Measurements from ENCODE around the gene XPNPEP2.

The XPNPEP2 gene

DNA sequence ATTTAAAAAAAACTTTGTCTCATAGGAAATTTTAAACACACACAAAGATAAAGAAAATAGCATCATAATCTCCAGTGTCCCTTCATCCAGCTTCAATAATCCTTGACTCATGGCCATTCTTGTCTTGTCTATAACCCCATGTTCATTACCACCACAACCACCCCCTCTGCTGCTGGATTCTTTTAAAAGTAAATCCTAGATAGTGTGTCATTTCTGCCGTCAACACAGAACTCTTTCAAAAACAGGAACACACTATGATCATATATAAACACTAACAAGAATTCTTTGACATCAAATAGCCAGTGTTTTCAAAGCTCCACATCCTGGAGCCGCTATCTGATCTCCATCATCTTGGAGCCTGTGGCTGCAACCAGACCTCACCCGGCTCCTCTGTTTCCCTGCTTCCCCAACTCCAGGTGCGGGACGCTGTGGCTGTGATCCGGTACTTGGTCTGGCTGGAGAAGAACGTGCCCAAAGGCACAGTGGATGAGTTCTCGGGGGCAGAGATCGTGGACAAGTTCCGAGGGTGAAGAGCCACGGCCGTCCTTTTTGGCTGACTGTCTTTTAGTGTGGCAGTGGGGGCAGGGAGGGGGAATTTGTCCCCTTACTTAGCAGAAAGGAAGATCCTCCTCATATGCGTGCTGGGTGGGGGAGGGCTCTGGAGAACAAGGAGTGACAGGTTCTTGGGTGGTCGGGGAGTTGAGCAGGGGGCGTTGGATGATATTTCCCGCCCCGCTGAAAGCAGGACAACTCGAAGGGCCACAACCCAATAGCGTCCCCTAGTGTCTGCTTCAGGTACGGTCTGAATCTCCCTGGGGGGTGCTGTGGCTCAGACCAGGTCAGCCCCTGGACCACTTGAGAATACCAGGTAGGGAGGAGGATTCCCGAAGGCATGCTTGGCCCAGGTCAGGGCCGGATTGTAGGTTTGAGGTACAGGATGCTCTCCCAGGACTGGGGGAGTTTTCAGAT lies 15.6 kb downstream of the XPNPEP2 start:
- no peak for DNase-seq

DNA sequence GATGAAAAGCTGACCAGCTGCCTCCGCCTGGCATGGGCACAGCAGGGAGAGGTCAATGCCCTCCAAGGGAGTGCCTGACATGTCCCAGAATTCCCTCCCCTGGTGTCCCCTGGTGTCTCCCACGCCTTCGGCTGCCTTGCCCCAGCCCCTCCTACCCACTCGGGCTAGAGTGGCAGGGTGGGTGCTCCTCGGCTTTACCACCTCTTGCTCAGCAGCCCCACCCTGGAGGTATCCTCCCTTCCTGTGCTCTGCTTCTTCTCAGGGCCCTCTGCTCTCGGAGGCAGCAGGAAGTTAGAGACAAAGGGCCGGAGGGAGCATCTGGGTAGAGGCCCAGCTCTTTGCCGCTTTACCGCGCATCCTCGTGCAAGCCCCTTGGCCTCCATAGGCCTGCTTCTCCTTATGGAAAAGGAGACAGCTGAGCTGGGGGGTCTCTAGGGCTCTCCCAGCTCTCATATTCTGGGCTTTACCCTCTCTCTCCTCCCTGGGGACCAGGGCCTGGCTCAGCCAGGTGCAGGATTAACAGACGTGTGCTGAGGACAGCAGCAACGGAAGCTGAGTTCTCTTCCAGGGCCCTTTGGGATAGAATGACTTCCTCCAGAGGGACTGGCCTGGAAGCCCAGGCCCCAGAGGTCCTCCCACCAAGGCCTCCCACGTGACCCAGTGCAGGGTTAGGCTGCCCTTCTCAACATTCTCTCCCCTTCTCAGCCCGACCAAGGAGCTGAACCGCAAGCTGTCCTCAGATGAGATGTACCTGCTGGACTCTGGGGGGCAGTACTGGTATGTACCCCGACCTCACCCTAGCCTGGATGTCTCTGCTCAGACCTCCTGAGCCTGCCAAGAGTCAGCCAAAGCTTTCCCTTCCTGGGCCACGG lies 17.2 kb downstream of the XPNPEP2 start:
- DNase-seq, result no peak

DNA sequence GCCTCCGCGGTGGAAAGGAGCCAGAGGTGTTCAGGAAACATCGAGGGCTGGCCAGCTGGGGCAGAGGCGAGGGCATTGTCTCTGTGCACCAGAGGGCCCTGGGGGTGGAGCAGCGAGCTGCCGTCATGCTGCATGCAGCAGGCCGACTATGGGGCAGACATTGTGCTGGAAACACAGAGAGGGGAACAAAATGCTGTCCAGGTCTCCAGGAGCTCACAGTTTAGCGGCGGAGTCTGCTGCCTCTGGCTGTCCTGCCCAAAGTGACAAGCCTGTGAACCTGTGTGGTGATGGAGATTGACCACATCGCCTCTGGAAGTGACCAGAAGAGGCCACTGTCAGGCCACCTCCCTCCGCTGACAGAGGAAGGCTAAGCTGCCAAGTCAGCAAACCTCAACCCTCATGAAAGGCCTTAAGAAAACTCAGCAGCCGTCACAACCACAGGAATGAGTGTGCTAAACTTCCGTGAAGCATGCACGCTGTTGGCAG lies 20.8 kb downstream of the XPNPEP2 start:
- peak in 1 of 2 experiments; percentile 47 for DNase-seq

DNA sequence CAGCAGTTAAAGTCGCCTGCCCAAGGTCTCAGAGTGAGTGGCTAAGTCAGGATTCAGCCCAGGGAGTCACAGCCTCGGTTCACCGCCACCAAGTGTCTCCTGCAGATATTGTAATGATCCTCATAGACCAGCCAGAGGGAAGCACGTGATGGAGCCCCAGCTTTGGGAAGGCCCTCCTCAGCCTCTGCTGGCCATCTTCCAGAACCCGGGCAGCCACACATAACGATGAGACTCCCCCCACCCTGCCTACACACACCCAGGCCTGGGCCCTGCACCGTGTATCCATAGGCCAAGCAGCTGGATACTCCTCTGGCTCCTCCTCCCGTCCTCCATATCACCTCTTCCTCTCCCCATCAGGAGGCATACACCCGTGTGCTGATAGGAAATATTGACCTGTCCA lies 21.4 kb downstream of the XPNPEP2 start:
- no peak for DNase-seq

DNA sequence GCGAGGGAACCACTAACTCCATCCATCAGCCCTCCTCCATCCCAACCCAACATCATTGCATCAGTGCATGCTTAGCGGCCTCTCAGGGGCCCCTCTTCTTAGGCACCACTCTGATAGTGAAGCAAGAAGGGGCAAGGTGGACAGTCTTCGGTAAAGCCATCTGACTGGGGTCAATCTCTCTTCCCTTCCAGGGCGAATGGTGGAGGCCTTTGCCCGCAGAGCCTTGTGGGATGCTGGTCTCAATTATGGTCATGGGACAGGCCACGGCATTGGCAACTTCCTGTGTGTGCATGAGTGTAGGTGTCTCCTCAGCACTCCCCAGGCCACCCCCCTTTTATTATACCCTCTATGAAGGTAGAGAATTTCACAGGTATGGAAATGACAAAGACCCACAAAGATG lies 22.2 kb downstream of the XPNPEP2 start:
- no peak for DNase-seq

DNA sequence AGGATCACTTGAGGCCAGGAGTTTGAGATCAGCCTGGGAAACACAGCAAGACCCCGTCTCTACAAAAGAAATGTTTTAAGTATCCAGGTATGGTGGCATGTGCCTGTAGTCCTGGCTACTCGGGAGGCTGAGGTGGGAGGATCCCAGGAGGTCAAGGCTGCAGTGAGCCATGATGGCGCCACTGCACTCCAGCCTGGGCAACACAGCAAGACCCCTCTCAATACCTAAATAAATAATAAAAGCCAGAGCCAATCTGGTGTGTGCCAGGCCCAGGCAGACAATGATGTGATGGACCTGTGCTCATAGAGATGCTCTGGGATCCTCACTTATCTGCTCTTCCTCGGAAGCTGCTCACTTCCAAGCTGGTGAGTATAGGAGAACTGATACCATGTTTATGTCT lies 22.8 kb downstream of the XPNPEP2 start:
- no peak for DNase-seq

DNA sequence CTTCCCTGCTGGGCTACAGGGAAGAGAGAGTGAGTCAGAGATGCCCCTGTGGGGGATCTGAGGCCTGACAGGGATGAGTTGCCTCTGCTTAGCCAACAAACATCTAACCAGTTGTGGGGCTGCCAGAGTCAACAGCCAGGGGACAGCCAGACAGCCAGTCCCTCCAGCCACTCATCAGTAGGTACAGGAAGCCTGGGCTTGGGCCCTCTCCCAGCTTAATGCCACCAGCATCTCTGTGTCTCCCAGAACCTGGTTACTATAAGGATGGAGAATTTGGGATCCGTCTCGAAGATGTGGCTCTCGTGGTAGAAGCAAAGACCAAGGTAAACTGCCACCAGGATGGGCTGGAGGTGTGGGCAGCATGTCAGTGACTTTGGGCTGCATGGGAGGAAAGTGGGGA lies 23.7 kb downstream of the XPNPEP2 start:
- DNase-seq, result no peak

DNA sequence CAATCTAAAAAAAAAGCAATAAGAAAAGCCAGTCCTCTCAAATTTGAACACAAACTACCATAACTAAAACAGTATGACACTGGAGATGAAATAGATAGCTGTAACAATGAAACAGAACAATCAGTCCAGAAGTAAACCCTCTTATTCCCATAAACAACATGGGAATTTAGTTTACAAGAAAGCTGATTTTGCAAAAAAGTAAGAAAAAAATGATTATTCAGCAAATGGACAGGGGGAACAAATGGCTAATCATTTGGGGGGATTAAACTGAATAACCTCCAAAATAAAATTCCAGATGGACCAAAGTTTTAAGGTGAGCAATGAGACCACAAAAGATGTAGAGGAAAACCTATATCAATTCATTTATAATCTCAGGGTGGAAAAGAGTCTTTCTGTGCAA lies 24.9 kb downstream of the XPNPEP2 start:
- no peak for DNase-seq

DNA sequence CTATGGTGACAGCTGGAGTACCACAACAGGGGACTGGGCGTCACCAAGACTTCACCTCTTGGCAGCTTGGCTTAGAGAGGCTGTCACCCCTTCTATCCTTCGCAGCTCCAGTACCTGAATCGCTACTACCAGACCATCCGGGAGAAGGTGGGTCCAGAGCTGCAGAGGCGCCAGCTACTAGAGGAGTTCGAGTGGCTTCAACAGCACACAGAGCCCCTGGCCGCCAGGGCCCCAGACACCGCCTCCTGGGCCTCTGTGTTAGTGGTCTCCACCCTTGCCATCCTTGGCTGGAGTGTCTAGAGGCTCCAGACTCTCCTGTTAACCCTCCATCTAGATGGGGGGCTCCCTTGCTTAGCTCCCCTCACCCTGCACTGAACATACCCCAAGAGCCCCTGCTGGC lies 29.4 kb downstream of the XPNPEP2 start:
- no peak for DNase-seq

DNA sequence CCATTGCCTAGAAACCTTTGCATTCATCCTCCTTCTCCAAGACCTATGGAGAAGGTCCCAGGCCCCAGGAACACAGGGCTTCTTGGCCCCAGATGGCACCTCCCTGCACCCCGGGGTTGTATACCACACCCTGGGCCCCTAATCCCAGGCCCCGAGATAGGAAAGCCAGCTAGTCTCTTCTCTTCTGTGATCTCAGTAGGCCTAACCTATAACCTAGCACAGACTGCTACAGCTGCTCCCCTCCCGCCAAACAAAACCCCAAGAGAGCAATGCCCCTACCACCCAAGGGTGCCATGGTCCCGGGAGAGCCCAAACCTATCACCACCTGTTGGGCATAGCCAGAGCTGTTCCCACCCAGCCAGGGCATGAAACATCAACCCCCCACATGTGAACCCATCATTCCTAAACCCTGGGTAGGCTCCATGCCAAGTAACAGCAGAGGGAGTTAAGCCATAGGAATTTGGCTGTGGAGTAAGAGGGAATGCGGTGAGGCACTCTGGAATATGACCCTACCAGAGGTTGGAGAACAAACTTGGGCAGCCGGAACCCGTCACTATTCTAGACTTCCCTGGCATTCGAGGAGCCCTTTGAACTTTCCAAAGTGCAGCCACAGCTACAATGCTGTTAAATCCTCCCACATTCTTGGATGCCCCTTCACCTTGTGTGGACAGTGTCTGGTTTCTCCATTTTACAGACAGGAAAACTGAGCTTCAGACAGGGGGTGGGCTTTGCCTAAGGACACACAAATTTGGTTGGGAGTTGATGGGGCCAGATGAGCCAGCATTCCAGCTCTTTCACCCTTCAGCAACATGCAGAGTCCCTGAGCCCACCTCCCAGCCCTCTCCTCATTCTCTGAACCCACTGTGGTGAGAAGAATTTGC lies 30.0 kb downstream of the XPNPEP2 start:
- DNase-seq, result no peak

DNA sequence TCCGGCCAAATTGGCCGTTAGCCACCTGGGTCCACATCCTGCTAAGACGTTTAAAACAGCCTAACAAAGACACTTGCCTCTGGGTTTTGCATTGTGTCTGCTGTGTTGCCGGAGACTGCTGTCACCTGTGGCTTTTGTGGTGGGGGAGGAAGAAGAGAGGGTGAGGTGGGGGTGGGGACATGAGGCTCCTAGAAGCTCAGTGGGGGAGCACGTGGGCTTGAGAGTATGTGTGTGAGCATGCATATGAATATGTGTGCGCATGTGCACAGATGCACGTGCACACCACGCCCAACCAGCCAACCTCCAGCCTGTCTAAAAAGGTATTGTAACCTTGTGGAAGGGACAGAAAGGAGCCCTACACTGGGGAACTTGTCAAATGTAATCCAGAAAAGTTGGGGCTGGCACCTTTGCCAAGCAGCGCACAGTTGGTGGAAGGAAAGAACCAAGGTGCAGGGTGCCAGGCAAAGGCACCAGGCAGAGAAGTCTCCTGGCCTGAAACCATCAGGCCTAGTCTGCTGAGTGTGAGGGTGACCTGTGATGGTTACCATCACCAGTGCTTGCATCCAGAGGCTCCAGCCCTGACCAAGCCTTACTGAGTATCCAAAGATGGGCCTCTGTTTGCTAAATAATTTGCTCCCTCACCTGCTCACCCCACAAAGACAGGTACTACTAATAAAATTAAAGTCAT lies 30.8 kb downstream of the XPNPEP2 start:
- peak; percentile 49 to 81 for DNase-seq

DNA sequence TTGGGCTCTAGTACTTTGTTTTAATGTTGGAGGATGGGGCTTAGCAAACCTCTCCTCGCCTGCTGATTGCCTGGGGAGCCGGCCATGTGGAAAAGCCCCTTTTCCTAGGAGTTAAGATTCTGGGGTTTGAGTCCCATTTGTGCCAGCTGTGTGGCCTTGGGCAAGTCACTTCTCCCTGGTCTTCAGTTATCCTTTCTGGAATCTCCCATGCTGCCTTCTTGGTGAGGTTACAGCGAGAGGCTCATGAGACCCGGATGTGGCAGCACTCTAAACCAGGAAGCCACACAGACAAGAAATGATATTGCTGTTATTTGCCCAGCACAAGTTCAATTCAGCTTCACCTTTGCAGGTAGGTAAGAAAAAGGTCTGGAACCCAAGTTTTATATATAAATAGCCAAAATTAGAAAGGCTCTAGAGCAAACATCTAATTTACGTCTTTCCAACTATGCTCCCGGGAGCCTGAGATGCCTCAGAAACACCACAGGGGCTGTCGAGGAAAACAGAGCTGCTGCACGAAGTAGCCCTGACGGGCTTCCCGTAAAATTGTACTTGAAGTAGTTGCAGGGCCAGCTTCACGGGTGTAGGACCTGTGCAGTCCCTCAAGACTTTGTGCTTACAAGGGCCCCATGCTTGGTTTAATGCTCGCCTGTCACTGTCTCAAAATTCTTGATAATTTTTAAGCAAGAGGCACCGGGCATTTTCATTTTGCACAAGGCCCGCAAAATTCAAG lies 32.7 kb downstream of the XPNPEP2 start:
- DNase-seq, result no peak

DNA sequence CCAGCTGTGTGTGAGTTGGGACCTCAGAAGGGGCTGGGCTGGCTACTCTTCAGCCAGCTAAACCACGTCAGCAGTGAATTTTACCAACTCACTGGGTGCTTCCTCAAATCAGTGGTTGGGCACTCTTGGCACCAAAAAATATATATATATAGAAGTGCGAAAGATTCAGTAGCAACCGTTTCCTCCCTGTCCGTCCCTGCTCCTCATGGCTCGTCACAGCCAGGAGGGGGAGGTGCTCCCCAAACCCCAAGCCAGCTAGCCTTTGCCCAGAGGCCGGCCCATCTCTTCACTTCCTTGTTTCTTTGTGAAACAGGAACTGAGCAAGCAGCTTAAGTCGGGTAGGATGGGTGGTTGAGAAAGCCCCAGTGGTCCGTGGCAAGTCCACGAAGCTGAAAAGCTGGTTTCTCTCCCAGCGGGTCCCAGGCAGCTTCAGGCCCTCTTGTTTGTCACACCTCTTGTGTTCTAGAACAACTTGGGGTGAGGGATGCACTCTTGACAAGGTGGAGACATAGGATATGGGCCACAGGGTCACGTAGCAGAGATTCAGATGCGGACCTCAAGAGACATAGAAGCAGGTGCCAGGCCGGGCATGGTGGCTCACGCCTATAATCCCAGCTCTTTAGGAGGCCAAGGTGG lies 34.1 kb downstream of the XPNPEP2 start:
- DNase-seq, result peak in 1 of 2 experiments; percentile 28

DNA sequence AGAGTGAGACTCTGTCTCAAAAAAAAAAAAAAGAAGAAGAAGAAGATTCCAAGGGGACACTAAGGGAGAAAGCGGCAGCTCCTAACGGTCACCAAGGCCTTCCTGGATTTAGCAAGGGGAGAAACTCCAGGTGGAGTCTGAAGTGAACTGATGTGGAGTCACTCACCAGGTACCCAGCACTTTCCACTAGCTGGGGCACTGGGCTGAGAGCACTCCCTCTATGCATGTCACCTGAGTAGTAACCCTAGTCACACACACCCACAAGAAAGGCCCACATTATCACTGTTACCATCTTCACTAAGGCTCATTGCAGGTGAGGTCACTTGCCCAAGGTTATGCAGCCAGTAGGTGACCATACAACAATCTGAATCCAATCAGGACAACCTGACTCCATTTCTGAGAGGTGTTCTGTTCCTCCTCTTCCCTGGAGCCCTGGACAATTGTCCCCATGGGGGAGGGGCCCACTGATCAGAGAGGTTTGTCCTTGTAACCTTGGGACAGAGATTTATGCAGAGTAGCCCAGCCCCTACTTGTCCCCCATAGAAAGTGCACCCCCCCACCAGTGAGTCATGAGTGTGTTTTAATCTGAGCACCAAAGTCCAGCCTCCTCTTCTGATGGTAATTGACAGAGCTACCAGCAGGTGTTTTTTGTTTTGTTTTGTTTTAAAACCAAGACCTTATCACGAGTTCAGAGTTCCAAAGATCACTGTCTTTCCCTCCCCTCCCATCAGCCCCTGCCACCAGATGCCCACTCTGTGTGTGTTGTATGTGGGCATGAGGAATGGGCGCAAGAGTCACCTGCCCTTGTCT lies 35.1 kb downstream of the XPNPEP2 start:
- no peak for DNase-seq

DNA sequence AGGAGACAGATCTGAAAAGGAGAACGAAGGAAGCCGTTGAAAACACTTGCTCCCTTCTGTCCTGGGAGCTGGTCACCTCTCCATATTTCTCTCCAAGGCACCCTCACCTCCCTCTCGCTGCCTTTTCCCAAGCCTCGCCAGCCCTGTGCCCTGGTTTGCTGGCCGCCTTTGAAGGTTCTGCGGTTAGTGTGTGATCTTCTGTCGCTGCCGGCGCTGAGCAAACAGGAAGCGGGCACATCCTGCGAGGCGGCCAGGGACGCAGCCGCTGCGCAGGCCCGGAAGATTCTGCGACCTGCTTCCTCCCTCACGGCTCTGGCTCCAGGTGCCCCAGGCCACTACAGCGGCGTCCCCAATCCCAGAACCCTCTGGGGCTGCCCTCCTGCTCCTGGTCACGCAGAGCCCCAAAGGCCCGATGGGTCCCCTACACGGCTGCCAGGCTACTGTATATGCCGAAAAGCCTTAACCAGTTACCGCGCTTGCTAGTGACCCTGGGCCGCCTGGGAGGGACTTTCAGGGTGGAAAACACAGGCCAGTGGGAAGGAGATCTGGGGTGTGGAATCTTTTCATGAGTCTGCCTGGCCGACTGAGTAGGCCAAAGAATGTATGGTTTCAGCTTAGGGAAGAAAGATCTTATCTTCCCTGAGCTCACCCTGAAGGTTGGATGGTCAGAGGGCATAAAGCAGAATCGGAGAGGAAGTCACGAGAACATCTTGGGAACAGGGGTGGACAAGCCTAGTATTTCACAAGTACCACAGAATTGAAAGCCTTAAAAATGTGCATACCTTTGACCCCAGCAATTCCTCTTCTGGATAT lies 38.6 kb downstream of the XPNPEP2 start:
- peak; percentile 56 to 62 for DNase-seq

DNA sequence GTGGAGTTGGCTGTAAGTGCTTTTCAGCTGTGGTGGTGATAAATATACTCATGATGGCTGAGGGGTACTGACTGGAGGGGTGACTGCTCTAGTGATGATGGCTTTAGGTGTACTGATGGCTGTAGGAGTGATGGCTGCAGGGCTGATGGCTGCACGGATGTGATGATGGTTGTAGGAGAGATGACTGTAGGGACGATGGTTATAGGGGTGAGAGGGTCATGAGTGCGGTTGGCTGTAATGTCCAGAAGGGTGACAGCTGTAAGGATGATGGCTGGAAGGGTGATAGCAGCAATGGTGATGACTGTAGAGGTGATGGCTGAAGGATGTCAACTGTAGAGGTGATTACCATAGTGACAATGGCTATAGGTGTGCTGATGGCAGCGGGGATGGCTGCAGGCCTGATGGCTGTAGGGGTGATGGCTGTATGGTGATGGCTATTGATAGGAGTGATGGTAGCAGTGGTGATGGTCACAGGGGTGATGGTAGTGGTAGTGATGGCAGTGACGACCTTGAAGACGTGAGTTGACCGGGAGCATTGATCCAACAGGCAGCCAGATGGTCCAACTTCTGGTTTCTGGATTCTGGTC lies 40.4 kb downstream of the XPNPEP2 start:
- DNase-seq, result no peak

DNA sequence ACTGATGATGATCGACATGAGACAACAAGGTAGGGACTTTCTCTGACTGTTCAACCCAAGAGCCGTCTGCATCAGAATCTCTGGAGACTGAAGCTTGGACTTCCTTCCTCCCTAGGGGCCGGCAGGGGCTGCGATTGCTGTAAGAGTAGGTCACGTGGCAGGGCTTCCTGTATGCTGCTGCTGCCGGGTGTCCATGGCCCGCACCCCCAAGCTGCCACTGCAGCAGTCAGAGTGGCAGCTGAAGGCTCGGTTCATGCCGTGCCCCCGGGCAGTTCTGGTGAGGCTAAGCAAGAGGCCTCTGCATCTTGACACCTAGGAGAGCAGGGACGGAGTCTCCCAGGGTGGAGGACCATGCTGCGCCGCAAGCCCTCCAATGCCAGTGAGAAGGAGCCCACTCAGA lies 41.0 kb downstream of the XPNPEP2 start, which contains the start of gene SASH3:
Gene SASH3 (plus strand): TSS at position 203 of the 400 bp plus-strand sequence. CDS start 149 bp downstream, at position 352.
- DNase-seq, result peak; percentile 35 to 48

DNA sequence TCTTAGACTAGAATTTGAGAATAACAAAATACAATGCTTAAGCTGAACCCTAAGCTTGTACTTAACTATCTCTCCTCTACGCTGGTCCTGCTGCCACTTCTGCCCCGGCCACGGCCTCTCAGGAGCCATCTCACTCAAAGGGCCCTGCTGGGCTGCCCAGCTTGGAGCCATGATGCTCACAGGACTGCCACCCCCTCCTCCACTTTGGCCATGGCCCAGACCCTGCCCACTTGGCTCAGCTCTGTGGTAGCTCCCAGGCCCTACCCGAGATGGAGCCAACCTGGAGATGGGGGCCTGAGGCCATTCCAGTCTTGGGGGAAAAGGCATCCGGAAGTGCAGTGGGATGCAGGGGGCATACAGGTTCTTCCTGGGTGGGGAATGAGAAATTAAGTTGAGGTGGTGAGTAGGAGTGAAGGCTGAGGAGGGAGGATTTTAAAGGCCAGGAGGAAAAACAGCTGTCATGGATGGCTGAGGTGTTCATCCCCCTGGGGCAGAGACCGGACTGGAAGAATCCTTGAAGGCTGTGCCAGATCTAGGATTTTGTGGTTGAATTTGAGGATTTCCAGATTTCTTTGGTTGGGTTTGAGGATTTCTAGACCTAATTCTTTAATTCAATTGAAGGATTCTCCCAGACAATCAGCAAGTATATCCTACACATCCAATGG lies 41.8 kb downstream of the XPNPEP2 start:
- DNase-seq, result no peak
